ENCODE results near the gene VEPH1.
A peak's percentile ranks its signal among the peaks of the same experiment; 100 is the strongest.
"Not testable (repeated sequence)": the region's sequence is repeated elsewhere in the genome, so short reads cannot be mapped to it uniquely, and the experiment has no call there.

Gene VEPH1

GRCh38 chr3:157381606-157382005 lies 121.6 kb downstream of the VEPH1 start:
- DNase-seq: no peak

GRCh38 chr3:157379525-157380140 lies 123.6 kb downstream of the VEPH1 start:
- DNase-seq: no peak

- DNase-seq: no peak
Measured at GRCh38 chr3:157376603-157377300, 126.5 kb downstream of the VEPH1 start.

GRCh38 chr3:157375342-157375986 lies 127.8 kb downstream of the VEPH1 start:
- DNase-seq: no peak

GRCh38 chr3:157374933-157375332 lies 128.3 kb downstream of the VEPH1 start:
- no peak for DNase-seq

GRCh38 chr3:157373783-157374182 lies 129.4 kb downstream of the VEPH1 start:
- no peak for DNase-seq

- DNase-seq: no peak
Measured at GRCh38 chr3:157370867-157371266, 132.3 kb downstream of the VEPH1 start.

GRCh38 chr3:157369727-157370421 lies 133.3 kb downstream of the VEPH1 start:
- DNase-seq: no peak

GRCh38 chr3:157368171-157368570 lies 135.0 kb downstream of the VEPH1 start:
- DNase-seq: no peak

- no peak for DNase-seq
Measured at GRCh38 chr3:157363393-157363792, 139.8 kb downstream of the VEPH1 start.

- no peak for DNase-seq
Measured at GRCh38 chr3:157362348-157362747, 140.9 kb downstream of the VEPH1 start.

GRCh38 chr3:157360044-157360443 lies 143.2 kb downstream of the VEPH1 start:
- no peak for DNase-seq

GRCh38 chr3:157356541-157356940 lies 146.7 kb downstream of the VEPH1 start:
- no peak for DNase-seq

GRCh38 chr3:157355276-157355675 lies 147.9 kb downstream of the VEPH1 start:
- no peak for DNase-seq

GRCh38 chr3:157354722-157355121 lies 148.5 kb downstream of the VEPH1 start:
- DNase-seq: peak; percentile 4

GRCh38 chr3:157354254-157354653 lies 149.0 kb downstream of the VEPH1 start:
- no peak for DNase-seq

- no peak for DNase-seq
Measured at GRCh38 chr3:157353652-157354051, 149.6 kb downstream of the VEPH1 start.

GRCh38 chr3:157351981-157352380 lies 151.2 kb downstream of the VEPH1 start:
- DNase-seq: no peak

GRCh38 chr3:157350651-157351050 lies 152.6 kb downstream of the VEPH1 start:
- not testable (repeated sequence) for DNase-seq

GRCh38 chr3:157348304-157349075 lies 154.7 kb downstream of the VEPH1 start:
- DNase-seq: not testable (repeated sequence)

GRCh38 chr3:157347577-157348303 lies 155.5 kb downstream of the VEPH1 start:
- DNase-seq: no peak

All from NCI-H1694 (cell line).